Measurements from ENCODE around the gene PAX3.

PAX3 gene

DNA sequence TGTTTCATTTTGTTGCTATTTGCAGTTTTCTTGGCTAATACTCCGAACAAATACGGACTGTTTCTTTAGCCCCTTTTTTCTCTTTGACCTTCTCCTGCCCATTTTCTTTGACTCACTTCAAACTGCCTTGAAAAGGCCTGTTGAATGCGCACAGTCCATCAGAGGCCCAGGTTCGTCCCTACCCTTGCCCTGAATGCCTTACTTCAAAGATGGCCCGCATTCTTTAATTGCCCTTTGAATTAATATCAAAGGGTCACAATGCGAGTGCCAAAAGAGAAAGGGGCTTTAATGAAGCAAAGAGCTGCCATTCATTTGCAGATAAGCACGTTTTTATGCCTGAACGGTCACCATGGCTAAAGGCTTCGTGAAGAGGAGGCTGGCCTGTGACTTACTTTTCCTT is 29.7 kb downstream of the PAX3 start:
- H3K27ac ChIP-seq (ENCODE audit: low read depth, low read length): no peak overlapping the region
- H3K9me3 ChIP-seq (ENCODE audit: insufficient read depth, low read length): no peaks in the 10 kb centered on the region
- no peak overlapping the region for H3K9ac ChIP-seq (ENCODE audit: low read length)

DNA sequence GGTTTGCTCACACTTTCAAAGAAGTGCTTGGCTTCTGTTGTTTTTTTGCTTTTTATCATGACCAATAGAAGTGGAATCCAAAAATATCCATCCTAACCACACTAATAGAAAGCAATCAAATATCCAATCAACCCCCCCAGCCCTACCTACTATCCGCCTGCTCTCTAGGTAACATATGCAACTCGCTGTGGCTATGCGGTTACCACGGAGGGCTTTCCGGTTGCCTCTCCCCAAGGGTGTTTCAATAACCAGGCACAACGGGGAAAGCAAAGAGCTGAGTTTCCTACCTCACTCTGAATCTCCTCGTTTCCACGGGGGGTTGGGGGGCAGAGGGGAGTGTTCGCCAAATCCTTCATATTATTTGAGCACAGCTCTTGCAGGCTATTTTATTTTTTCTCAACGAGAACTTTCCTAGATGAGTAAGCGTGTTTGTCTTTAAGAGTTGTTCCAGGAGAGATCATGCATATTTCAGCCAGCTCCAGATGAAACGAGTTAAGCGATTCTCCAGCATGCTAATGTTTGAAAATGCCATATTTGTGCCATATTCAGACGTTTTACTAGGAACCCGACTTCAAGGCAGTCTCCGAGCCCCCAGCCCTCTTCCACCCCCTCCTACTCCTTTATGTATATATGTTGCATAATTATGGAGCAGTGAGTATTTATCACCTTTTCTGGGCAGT is 30.3 kb downstream of the PAX3 start:
- H3K36me3 ChIP-seq (ENCODE audit: low read length): no peaks in the 10 kb centered on the region
- H3K27ac ChIP-seq (ENCODE audit: low read depth, low read length): no peak overlapping the region
- H3F3A ChIP-seq (ENCODE audit: insufficient read depth): no peaks in the 10 kb centered on the region
- H2AFZ ChIP-seq (ENCODE audit: low read depth, low read length, severe bottlenecking): no peak overlapping the region
- H4K20me1 ChIP-seq (ENCODE audit: low read depth, low read length): no peaks in the 10 kb centered on the region
- TF ChIP-seq, protein P1, sequence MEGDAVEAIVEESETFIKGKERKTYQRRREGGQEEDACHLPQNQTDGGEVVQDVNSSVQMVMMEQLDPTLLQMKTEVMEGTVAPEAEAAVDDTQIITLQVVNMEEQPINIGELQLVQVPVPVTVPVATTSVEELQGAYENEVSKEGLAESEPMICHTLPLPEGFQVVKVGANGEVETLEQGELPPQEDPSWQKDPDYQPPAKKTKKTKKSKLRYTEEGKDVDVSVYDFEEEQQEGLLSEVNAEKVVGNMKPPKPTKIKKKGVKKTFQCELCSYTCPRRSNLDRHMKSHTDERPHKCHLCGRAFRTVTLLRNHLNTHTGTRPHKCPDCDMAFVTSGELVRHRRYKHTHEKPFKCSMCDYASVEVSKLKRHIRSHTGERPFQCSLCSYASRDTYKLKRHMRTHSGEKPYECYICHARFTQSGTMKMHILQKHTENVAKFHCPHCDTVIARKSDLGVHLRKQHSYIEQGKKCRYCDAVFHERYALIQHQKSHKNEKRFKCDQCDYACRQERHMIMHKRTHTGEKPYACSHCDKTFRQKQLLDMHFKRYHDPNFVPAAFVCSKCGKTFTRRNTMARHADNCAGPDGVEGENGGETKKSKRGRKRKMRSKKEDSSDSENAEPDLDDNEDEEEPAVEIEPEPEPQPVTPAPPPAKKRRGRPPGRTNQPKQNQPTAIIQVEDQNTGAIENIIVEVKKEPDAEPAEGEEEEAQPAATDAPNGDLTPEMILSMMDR (IDR thresholded peaks at IDR 0.05; ENCODE audit: insufficient read depth, low read length, poor library complexity, severe bottlenecking): no peak
- no peak for TF ChIP-seq EZH2phosphoT487 (conservative IDR thresholded peaks at IDR 0.05; ENCODE audit: low read length)
- no peak overlapping the region for H3K4me2 ChIP-seq (ENCODE audit: low read depth, low read length, poor library complexity, severe bottlenecking)
- H3K9me2 ChIP-seq (replicated peaks; ENCODE audit: insufficient read depth, low read length): no peaks in the 10 kb centered on the region
- no peak overlapping the region for H3K9ac ChIP-seq (ENCODE audit: low read length)
- H3K9me3 ChIP-seq (ENCODE audit: insufficient read depth, low read length): no peaks in the 10 kb centered on the region
- no peaks in the 10 kb centered on the region for H3K79me2 ChIP-seq (ENCODE audit: insufficient read depth, low read length)
- no peak overlapping the region for H3K4me3 ChIP-seq (ENCODE audit: insufficient read depth, low read length, poor library complexity, severe bottlenecking)
- no peaks in the 10 kb centered on the region for H3K27me3 ChIP-seq (ENCODE audit: low read length)

More for the DNA sequence above, 29.7 kb downstream of the PAX3 start:
- H3K36me3 ChIP-seq (ENCODE audit: low read length): no peaks in the 10 kb centered on the region
- H3K9me2 ChIP-seq (replicated peaks; ENCODE audit: insufficient read depth, low read length): no peaks in the 10 kb centered on the region
- TF ChIP-seq EZH2phosphoT487 (conservative IDR thresholded peaks at IDR 0.05; ENCODE audit: low read length): no peak
- TF ChIP-seq, protein P1 (IDR thresholded peaks at IDR 0.05; ENCODE audit: insufficient read depth, low read length, poor library complexity, severe bottlenecking): no peak
- H3K4me3 ChIP-seq (ENCODE audit: insufficient read depth, low read length, poor library complexity, severe bottlenecking): no peak overlapping the region
- no peaks in the 10 kb centered on the region for H3K27me3 ChIP-seq (ENCODE audit: low read length)
- no peaks in the 10 kb centered on the region for H3F3A ChIP-seq (ENCODE audit: insufficient read depth)
- no peaks in the 10 kb centered on the region for H3K79me2 ChIP-seq (ENCODE audit: insufficient read depth, low read length)
- no peaks in the 10 kb centered on the region for H4K20me1 ChIP-seq (ENCODE audit: low read depth, low read length)
- no peak overlapping the region for H2AFZ ChIP-seq (ENCODE audit: low read depth, low read length, severe bottlenecking)
- no peak overlapping the region for H3K4me2 ChIP-seq (ENCODE audit: low read depth, low read length, poor library complexity, severe bottlenecking)

DNA sequence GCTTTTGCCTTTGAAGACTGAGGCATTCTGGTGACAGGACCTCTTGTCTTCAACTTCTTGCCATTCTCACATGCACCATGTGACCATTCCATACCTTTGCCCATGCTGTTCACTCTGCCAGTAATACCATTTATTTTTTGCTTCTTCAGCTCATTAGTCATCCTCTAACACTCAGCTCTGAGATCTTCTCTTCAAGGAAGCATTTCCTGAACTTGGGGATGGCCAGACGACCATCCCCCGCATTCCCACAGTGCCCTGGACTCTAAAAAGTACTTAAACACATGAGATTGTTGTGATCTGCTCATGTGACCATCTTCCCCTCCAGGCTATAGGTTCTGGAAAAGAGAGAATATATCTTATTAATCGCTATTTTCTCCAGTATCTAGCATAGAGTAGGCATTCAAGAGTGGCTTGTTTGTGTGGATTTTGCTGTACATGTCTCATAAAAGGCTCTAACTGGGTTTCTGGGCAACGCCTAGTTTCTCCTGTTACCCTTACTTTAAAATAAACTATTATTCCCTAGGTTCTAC is 33.9 kb downstream of the PAX3 start:
- no peak overlapping the region for H3K4me2 ChIP-seq (ENCODE audit: low read depth, low read length, poor library complexity, severe bottlenecking)
- no peaks in the 10 kb centered on the region for H3K9me3 ChIP-seq (ENCODE audit: insufficient read depth, low read length)
- H3F3A ChIP-seq (ENCODE audit: insufficient read depth): no peaks in the 10 kb centered on the region
- H4K20me1 ChIP-seq (ENCODE audit: low read depth, low read length): no peaks in the 10 kb centered on the region
- H3K27me3 ChIP-seq (ENCODE audit: low read length): no peaks in the 10 kb centered on the region
- no peak overlapping the region for H2AFZ ChIP-seq (ENCODE audit: low read depth, low read length, severe bottlenecking)
- H3K9ac ChIP-seq (ENCODE audit: low read length): no peak overlapping the region
- H3K36me3 ChIP-seq (ENCODE audit: low read length): no peaks in the 10 kb centered on the region
- H3K4me3 ChIP-seq (ENCODE audit: insufficient read depth, low read length, poor library complexity, severe bottlenecking): no peak overlapping the region
- no peaks in the 10 kb centered on the region for H3K9me2 ChIP-seq (replicated peaks; ENCODE audit: insufficient read depth, low read length)
- TF ChIP-seq, protein P1 (IDR thresholded peaks at IDR 0.05; ENCODE audit: insufficient read depth, low read length, poor library complexity, severe bottlenecking): no peak
- no peak for TF ChIP-seq EZH2phosphoT487 (conservative IDR thresholded peaks at IDR 0.05; ENCODE audit: low read length)
- no peaks in the 10 kb centered on the region for H3K79me2 ChIP-seq (ENCODE audit: insufficient read depth, low read length)
- no peak overlapping the region for H3K27ac ChIP-seq (ENCODE audit: low read depth, low read length)
